Heart right ventricle (tissue), 16 donors: ENCODE measurements around the gene PPP4R3B. TPM values are rescaled to one million over a fixed set of nuclear protein-coding genes. Genes with fewer than 3 reads are reported as not detected.
A peak's percentile ranks its signal among the peaks of the same experiment; 100 is the strongest.

Source experiments
- ATAC-seq, 8 donors: fragments of 200-7000 bp; cut with Tn5 transposase; one replicate each; pipeline ENCODE4 v1.9.1; 2020; ENCODE audit warnings: mild to moderate bottlenecking in 8 of 8, moderate library complexity in 8 of 8, moderate number of reproducible peaks in 1 of 8
- DNase-seq, 2 donors: peaks; one replicate each; pipeline ENCODE4 v3.0.0-alpha.2; 2020
- H3K27ac ChIP-seq, 10 donors: fragments of 200-600 bp; sonication (generic) in 2 of 10; one replicate each; pipeline versions ENCODE4 v1.5.0 to v1.8.0; 2020 to 2022; ENCODE audit warnings: mild to moderate bottlenecking in 3 of 10
- H3K27me3 ChIP-seq, 7 donors: fragments of 200-600 bp; one replicate each; pipeline ENCODE4 v1.8.0; 2021 to 2022; ENCODE audit warnings: mild to moderate bottlenecking in 2 of 7
- H3K36me3 ChIP-seq, 9 donors: fragments of 200-600 bp; sonication (generic) in 1 of 9; one replicate each; pipeline versions ENCODE4 v1.5.0 to v1.8.0; 2020 to 2022; ENCODE audit warnings: mild to moderate bottlenecking in 2 of 9
- H3K4me1 ChIP-seq, 9 donors: fragments of 200-600 bp; sonication (generic) in 1 of 9; one replicate each; pipeline versions ENCODE4 v1.5.0 to v1.8.0; 2020 to 2022; ENCODE audit warnings: mild to moderate bottlenecking in 4 of 9
- H3K4me3 ChIP-seq, 10 donors: fragments of 200-600 bp; sonication (generic) in 2 of 10; one replicate each; pipeline versions ENCODE4 v1.5.0 to v1.8.0; 2020 to 2022; ENCODE audit warnings: mild to moderate bottlenecking in 7 of 10, moderate library complexity in 2 of 10
- H3K9me3 ChIP-seq, 11 donors: fragments of 200-600 bp in 10 of 11; sonication (generic) in 2 of 11; one replicate each; pipeline versions ENCODE4 v1.5.0 to v1.8.0; 2013 to 2022; ENCODE audit warnings: mild to moderate bottlenecking in 2 of 11, control low read depth in 1 of 11, moderate library complexity in 1 of 11
- WGBS, 2 donors: extraction: QIAGEN DNeasy Blood & Tissue Kit; methylation state at CpG; one replicate each; pipeline ENCODE4 v1.1.7; 2013; ENCODE audit warnings: inconsistent platforms in 1 of 2; 5-methylcytosine and 5-hydroxymethylcytosine counted together
- intact Hi-C, 10 donors: fragments of 100-400 bp; cut with DNase I; formaldehyde crosslinking; loops; one replicate each; pipeline versions ENCODE4 v1.11.1 to v1.14.2; 2022
- polyA plus RNA-seq, 2 donors: library from polyadenylated mRNA; stranded (reverse); fragments of 200-250 nt; gene quantifications; one replicate each; pipeline ENCODE4 v1.2.3, GENCODE V29; 2013
- total RNA-seq, 10 donors: library from RNA; stranded (reverse); fragmentation: NEBNext Ultra II Directional in 3 of 10; extraction: Animal tissue kit (Norgen Biotek cat#: 25700) in 3 of 10; gene quantifications; one replicate each; pipeline versions ENCODE4 v1.2.1 to v1.2.4, GENCODE V29; 2021 to 2023
- TF ChIP-seq, protein P1 (sequence below), 9 donors: fragments of 200-600 bp; sonication (generic) in 2 of 9; IDR thresholded peaks; one replicate each; pipeline versions ENCODE4 v1.5.0 to v1.8.0; 2021 to 2022; ENCODE audit warnings: antibody characterized with exemption in 9 of 9, mild to moderate bottlenecking in 5 of 9, moderate library complexity in 1 of 9
- donor health status: Arrhythmogenic right ventricular cardiomyopathy.
- donor health status: ischemic (EF 13 %, LVEDD 7.1; RV severe dilation, severe dysfunction).
- donor health status: healthy with polysubstance abuse.
- donor health status: DM: no; HTN: yes; CAD: no.
- donor health status: DM: no; HTN: no; CAD: no.
- donor health status: ischemic (EF 25% LVEDD 6.9; RV normal size, moderate dysfunction).
- donor health status: ischemic (EF 25% LVEDD 5.7; RV mildly dilated, moderate dysfunction).
- donor health status: healthy.
- donor health status: DM: yes; HTN: yes; CAD: no.
- donor health status: Ischemic cardiomyopathy.
- donor health status: ischemic (EF 35%, LVEDD 5.7; RV mildly dilated, moderate dysfunction).
- donor health status: nonischemic (EF 11% LVEDD 7.7; RV severe dilation, severe dysfunction).
- donor health status: DM: yes; HTN: yes; CAD: no.
- donor health status: PGD.
- donor health status: ischemic (EF 29% LVEDD 5.4; RV normal size, mild dysfunction).
- donor health status: nonischemic (EF 23%, LVEDD 6.1; RV moderate dilation, normal function).

PPP4R3B gene
- total and polyA plus RNA-seq, 12 donors, result 10.9 to 29.0 (median 24.6) TPM

GRCh38 chr2:55592130-55592529, 25.3 kb downstream of the PPP4R3B start:
- Histone ChIP-seq H3K27ac (no peak overlapping the region), H3K4me1 (peaks cover 0 to 22% (median 3%) of the 10 kb centered on the region in 9 donors), H3K36me3 (peaks cover 0 to 66% (median 13%) of the 10 kb centered on the region in 9 donors), H3K27me3 (no peaks in the 10 kb centered on the region), H3K9me3 (no peaks in the 10 kb centered on the region), H3K4me3 (no peak overlapping the region)
- no peak for DNase-seq
- TF ChIP-seq, protein P1, sequence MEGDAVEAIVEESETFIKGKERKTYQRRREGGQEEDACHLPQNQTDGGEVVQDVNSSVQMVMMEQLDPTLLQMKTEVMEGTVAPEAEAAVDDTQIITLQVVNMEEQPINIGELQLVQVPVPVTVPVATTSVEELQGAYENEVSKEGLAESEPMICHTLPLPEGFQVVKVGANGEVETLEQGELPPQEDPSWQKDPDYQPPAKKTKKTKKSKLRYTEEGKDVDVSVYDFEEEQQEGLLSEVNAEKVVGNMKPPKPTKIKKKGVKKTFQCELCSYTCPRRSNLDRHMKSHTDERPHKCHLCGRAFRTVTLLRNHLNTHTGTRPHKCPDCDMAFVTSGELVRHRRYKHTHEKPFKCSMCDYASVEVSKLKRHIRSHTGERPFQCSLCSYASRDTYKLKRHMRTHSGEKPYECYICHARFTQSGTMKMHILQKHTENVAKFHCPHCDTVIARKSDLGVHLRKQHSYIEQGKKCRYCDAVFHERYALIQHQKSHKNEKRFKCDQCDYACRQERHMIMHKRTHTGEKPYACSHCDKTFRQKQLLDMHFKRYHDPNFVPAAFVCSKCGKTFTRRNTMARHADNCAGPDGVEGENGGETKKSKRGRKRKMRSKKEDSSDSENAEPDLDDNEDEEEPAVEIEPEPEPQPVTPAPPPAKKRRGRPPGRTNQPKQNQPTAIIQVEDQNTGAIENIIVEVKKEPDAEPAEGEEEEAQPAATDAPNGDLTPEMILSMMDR (IDR thresholded peaks at IDR 0.05), result no peak
- intact Hi-C loops, result no loop called here
- WGBS, 2 donors, result 41 to 67% methylated on average over 1 of the region's 1 CpG
- ATAC-seq, result no peak

DNA sequence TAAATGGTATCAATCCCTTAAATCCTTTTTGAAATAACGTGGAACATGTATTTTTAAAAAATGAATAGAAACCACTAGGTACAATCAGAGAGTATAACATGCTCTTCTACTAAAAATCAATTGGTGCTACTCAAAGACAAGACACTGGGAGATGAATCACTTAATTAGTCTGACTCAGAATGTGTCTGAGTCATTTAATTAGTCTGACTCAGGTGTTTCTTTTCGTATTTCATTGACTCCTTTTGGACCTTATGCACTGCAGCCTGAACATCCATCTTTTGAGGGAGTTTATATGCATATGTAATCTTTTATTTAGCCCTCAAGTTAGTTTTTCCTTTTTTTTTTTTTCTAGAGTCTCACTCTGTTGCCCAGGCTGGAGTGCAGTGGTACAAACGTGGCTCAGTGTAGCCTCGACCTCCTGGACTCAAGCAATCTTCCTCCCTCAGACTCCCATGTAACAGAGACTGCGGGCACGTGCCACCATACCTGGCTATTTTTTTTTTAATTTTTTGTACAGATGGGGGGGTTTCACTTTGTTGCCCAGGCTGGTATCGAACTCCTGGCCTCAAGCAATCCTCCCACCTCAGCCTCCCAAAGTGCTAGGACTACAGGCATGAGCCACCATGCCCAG, 26.5 kb downstream of the PPP4R3B start:
- 81 to 92% methylated on average over 7 of the region's 7 CpGs for WGBS, 2 donors
- intact Hi-C loops, result no loop called here
- TF ChIP-seq, protein P1 (IDR thresholded peaks at IDR 0.05), result no peak
- no peaks in the 10 kb centered on the region for H3K27me3 ChIP-seq
- no peak for DNase-seq
- H3K4me1 ChIP-seq, result peaks cover 0 to 25% (median 3%) of the 10 kb centered on the region in 9 donors
- no peak for ATAC-seq
- peaks cover 0 to 64% (median 8%) of the 10 kb centered on the region in 9 donors for H3K36me3 ChIP-seq
- no peak overlapping the region for H3K27ac ChIP-seq
- H3K9me3 ChIP-seq, result no peaks in the 10 kb centered on the region
- no peak overlapping the region for H3K4me3 ChIP-seq

DNA sequence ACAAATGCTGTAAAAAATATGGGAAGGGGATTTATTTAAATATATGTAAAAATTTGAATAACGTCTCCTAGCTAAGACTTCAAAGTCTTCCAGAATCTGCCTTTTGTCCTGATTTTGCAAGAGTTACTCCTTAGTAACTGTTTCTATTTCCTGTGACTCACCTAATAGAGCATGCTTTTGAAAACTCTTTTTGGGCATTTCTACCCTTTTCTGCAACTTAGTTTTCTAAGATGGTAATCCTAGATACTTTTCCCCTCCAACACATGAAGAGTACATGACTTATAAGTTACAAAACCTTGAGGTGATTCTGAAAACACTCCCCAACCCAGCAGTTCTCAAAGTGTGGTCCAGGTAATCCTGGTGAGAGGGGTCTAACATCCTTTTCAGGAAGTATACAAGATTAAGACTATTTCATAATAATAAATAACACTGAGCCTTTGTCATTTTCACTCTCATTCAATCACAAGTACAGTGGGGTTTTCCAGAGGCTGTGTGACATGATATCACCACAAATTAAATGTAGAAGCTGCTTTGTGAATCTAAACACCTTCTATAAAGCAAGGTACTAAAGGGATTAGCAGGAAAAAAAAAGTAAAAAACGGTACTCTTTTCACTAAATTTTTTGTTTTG, 31.9 kb downstream of the PPP4R3B start:
- no peaks in the 10 kb centered on the region for H3K9me3 ChIP-seq
- 88 to 94% methylated on average over 2 of the region's 2 CpGs for WGBS, 2 donors
- ATAC-seq (no peak), DNase-seq (no peak)
- TF ChIP-seq, protein P1 (IDR thresholded peaks at IDR 0.05), result no peak
- peaks cover 0 to 28% (median 8%) of the 10 kb centered on the region in 9 donors for H3K4me1 ChIP-seq
- intact Hi-C loops, result no loop called here
- no peak overlapping the region for H3K27ac ChIP-seq
- no peak overlapping the region for H3K4me3 ChIP-seq
- H3K27me3 ChIP-seq, result no peaks in the 10 kb centered on the region
- peaks cover 0 to 91% (median 14%) of the 10 kb centered on the region in 9 donors for H3K36me3 ChIP-seq

DNA sequence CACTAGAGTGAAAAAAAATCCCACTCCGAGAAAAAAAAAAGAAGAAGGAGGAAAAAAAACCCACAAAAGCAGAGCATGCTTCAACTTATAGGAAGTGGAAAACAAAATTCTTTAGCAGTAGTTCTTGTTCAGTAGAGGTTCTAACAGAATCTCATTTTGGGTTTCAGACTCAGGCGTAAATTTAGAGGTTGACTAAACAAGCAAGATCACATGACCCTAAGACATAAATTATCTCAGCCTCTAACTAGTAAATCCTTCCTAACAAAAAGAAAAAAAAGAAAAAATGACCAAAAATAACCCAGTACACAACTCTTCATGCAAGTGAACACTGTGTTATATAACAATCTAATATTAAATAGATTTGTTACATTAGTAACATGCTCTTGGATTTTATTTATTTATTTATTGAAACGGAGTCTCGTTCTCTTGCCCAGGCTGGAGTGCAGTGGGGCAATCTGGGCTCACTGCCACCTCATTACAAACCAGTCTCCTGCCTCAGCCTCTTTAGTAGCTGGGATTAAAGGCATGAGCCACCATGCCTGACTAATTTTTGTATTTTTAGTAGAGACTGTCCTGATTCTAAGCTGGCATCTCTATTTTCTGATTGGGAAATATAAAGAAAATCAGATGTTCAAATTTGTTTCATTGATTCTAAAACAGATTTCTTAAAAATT, 35.4 kb downstream of the PPP4R3B start:
- no peak overlapping the region for H3K27ac ChIP-seq
- peak in 1 of 8 donors; percentile 42 for ATAC-seq

More for the DNA sequence above, 35.4 kb downstream of the PPP4R3B start:
- 78 to 80% methylated on average over 4 of the region's 4 CpGs for WGBS, 2 donors
- no peak for DNase-seq
- H3K4me3 ChIP-seq, result no peak overlapping the region
- no peaks in the 10 kb centered on the region for H3K9me3 ChIP-seq
- peaks cover 0 to 28% (median 8%) of the 10 kb centered on the region in 9 donors for H3K4me1 ChIP-seq
- H3K27me3 ChIP-seq, result no peaks in the 10 kb centered on the region
- H3K36me3 ChIP-seq, result peaks cover 0 to 100% (median 11%) of the 10 kb centered on the region in 9 donors
- intact Hi-C loops, result no loop called here
- TF ChIP-seq, protein P1 (IDR thresholded peaks at IDR 0.05), result no peak
